ENCODE data around the gene ARID1A.

ARID1A gene

GRCh38 chr1:26692211-26692792 lies 3.5 kb upstream of the ARID1A start:
- DNase-seq, result peak; percentile 88 to 92
- Histone ChIP-seq H3K36me3 (no peaks in the 10 kb centered on the region), H3K27me3 (peaks cover 0 to 3% of the 10 kb centered on the region in 2 donors), H3K9me3 (no peaks in the 10 kb centered on the region), H3K4me3 (peak overlapping the region; percentile 58 to 66), H3K4me1 (peaks cover 3 to 34% (median 26%) of the 10 kb centered on the region in 4 donors), H3K27ac (peak overlapping the region; percentile 96 to 97)
- intact Hi-C loops (cut with DNase I; ENCODE audit: low total_unique reads), result no loop called here
- TF ChIP-seq CTCF (IDR thresholded peaks at IDR 0.05), result no peak

DNA sequence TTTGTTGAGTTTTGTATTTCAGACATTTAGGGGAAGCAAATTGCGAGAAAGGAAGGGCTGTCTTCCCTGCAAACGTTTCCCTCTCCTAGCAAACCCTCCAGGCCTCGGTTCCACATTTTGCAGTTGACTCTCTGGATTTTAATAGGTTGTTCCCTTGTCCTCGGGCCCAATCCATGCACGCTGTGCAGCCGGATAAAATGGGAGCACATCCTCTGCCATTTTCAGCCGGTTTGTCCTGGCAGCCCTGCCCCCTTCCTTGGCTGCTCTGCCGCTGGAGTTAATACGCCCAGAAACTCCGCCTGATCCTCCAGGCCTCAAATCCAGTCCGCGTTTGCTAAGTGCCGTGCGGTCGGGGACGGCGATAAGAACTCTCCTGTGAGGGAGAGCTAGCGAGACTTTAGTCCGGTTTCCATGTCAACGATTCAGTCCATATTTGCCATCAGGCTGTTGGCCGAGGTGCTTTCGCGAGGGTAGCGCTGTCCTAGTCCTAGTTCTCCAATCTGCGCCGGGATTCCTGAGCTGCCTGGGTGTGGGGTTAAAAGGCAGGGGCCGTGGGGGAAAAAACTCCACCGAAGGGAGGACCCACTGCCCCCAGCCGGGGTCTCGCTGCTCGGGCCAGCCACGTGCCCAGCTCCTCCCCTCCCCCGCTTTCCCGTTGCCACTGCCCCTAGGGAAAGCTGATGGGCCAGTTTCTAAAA lies 2.9 kb upstream of the ARID1A start:
- Histone ChIP-seq H3K27me3 (peaks cover 0 to 3% of the 10 kb centered on the region in 2 donors), H3K9me3 (no peaks in the 10 kb centered on the region), H3K4me1 (peaks cover 3 to 31% (median 25%) of the 10 kb centered on the region in 4 donors), H3K27ac (peak overlapping the region; percentile 96 to 97), H3K36me3 (no peaks in the 10 kb centered on the region), H3K4me3 (peak overlapping the region; percentile 58 to 66)
- intact Hi-C loops (cut with DNase I; ENCODE audit: low total_unique reads), result no loop called here
- no peak for TF ChIP-seq CTCF (IDR thresholded peaks at IDR 0.05)
- peak; percentile 95 to 98 for DNase-seq

- Histone ChIP-seq H3K27ac (peak overlapping the region; percentile 96 to 97), H3K4me3 (peak overlapping the region; percentile 58 to 66), H3K9me3 (no peaks in the 10 kb centered on the region), H3K36me3 (no peaks in the 10 kb centered on the region), H3K4me1 (peaks cover 3 to 34% (median 27%) of the 10 kb centered on the region in 4 donors), H3K27me3 (peaks cover 0 to 3% of the 10 kb centered on the region in 2 donors)
- intact Hi-C loops (cut with DNase I; ENCODE audit: low total_unique reads), result no loop called here
- TF ChIP-seq CTCF (IDR thresholded peaks at IDR 0.05), result no peak
- DNase-seq, result no peak
Measured at GRCh38 chr1:26693599-26694572, 1.9 kb upstream of the ARID1A start.

DNA sequence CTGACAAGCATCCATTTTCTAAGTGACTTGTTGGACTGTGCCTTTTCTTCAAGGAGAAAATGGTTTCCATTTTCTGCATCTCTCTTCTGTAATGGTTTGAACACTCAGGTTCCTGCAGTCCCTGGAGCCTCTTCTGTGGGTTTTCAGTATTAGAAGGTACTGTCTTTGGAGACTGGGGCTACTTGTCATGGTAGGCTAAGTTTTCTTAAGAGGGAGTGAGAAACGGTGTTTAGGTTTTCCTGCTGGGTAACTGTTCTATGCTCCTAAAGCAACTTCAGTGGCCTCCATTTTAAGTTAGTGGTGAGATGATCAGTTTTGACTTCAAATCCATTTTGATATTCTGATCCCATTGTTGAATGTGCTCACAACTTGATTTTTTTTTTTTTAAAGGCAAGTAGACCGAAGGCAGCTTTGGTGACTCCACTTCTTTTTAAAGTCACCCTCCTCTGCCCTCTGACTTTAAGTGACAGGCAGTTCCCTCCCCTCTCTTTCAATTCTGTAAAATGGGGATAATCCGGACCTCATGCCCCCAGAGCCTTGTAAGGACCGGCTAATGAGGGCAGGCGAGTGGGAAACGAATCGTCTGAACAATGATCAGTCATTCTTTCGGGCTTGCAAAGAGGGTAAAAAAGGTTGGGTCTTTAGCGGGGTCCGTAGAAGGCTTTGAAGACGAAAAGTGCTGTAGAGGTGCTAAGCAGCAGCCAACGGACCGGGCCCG lies 1.0 kb upstream of the ARID1A start:
- peaks cover 0 to 3% of the 10 kb centered on the region in 2 donors for H3K27me3 ChIP-seq
- H3K36me3 ChIP-seq, result no peaks in the 10 kb centered on the region
- H3K9me3 ChIP-seq, result no peaks in the 10 kb centered on the region
- TF ChIP-seq CTCF (IDR thresholded peaks at IDR 0.05), result no peak
- no peak for DNase-seq
- intact Hi-C loops (cut with DNase I; ENCODE audit: low total_unique reads), result no loop called here
- H3K4me3 ChIP-seq, result peak overlapping the region; percentile 94 to 96
- peak overlapping the region; percentile 96 to 97 for H3K27ac ChIP-seq
- H3K4me1 ChIP-seq, result peaks cover 3 to 43% (median 35%) of the 10 kb centered on the region in 4 donors

DNA sequence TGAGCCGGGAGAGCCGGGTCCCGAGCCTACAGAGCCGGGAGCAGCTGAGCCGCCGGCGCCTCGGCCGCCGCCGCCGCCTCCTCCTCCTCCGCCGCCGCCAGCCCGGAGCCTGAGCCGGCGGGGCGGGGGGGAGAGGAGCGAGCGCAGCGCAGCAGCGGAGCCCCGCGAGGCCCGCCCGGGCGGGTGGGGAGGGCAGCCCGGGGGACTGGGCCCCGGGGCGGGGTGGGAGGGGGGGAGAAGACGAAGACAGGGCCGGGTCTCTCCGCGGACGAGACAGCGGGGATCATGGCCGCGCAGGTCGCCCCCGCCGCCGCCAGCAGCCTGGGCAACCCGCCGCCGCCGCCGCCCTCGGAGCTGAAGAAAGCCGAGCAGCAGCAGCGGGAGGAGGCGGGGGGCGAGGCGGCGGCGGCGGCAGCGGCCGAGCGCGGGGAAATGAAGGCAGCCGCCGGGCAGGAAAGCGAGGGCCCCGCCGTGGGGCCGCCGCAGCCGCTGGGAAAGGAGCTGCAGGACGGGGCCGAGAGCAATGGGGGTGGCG lies 371 bp downstream of the ARID1A start:
- no peak for TF ChIP-seq CTCF (IDR thresholded peaks at IDR 0.05)
- intact Hi-C loops (cut with DNase I; ENCODE audit: low total_unique reads), result loop anchor here (2.0 kb wide), 1 partner anchor 93 kb away; no protein-coding TSS in a partner anchor
- Histone ChIP-seq H3K4me1 (peaks cover 3 to 56% (median 48%) of the 10 kb centered on the region in 4 donors), H3K27me3 (peaks cover 0 to 3% of the 10 kb centered on the region in 2 donors), H3K4me3 (peak overlapping the region; percentile 94 to 96), H3K36me3 (no peaks in the 10 kb centered on the region), H3K27ac (peak overlapping the region; percentile 96 to 97), H3K9me3 (no peaks in the 10 kb centered on the region)
- DNase-seq, result no peak
